ENCODE results near the gene DNAJC22.

GRCh38 chr12:49344486-49345050 lies 2.1 kb upstream of the DNAJC22 start:
- TF ChIP-seq EZH2 (IDR thresholded peaks at IDR 0.05; ENCODE audit: borderline replicate concordance, low read length) (no peak), CTCF (conservative IDR thresholded peaks at IDR 0.05 in 1 of 2, IDR thresholded peaks at IDR 0.05 in 1 of 2; ENCODE audit: extremely low read depth in 1 of 2, insufficient read depth in 1 of 2, low read depth in 1 of 2, low read length in 2 of 2) (no peak)

Data from mammary epithelial cell (primary cell).